ENCODE results near the gene FNBP1L.

DNA sequence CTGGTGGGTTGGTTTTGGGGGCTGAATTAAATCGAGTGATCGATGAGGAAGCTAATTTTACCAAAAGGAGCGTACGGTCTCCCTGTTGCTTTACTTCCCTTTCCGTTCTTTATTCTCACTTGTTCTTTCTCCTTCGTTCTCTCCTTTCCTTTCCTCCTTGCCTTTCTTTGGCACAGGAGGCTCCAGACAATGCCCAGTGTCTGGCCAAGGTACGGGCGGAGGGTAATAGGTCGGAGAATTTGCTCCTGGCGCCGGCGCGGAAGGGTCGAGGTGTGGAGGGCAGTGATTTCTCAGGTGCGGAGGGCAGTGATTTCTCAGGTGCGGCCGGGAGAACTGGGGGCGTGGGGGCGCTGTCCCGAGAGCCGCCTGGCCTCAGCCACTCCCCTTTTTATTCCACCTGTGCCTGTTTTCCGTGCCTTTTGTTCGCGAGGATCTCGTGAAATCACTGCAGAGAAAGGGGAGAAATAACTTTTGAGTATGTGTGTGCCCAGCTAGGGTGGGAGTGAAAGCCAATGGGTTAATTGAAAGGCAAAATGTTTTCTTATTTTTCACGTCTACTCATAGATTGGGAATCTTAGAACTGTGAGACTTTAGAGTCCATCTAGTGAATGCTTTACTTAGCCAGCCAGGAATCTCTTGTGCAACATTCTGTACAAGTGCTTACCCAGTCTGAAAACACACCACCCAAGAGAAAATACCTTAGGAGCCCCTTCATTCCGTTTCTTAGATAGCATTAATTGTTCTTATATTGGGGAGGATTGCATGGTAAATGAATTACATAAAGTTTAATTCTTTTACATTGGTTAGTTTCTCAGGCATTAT is 1.3 kb downstream of the FNBP1L start:
- TF ChIP-seq EZH2 (IDR thresholded peaks at IDR 0.05; ENCODE audit: insufficient read depth, poor library complexity, severe bottlenecking) (no peak), EZH2phosphoT487 (IDR thresholded peaks at IDR 0.05; ENCODE audit: insufficient read depth, low read depth) (no peak)

Measured in GM23248 (cell line).